HepG2 (cell line): ENCODE data around the gene ITLN2. TPM values are rescaled to one million over a fixed set of nuclear protein-coding genes. Genes with fewer than 3 reads are reported as not detected.

Experiments used
- ATAC-seq: fragments of 200-7000 bp; cut with Tn5 transposase; 3 replicates; pipeline ENCODE4 v1.9.1; 2020; ENCODE audit warnings: mild to moderate bottlenecking, moderate library complexity
- BruUV-seq: library from RNA; stranded (reverse); fragments of 400-500 nt; replicated peaks from 2 replicates; lab custom pipeline; 2021; lab: Mats Ljungman, UMichigan
- CTCF ChIA-PET: fragments of 300-600 bp; formaldehyde crosslinking; extraction: SDS; loops from one replicate; lab custom pipeline; 2021; ENCODE audit warnings: low total read pairs, inconsistent platforms, low intra/inter-chr PET ratio; lab: Yijun Ruan, JAX
- POLR2A ChIA-PET: fragments of 350-600 bp; sonication (Branson Sonifier 250); formaldehyde crosslinking; loops from one replicate; lab custom pipeline; 2020; ENCODE audit warnings: antibody characterized with exemption, inconsistent platforms; lab: Yijun Ruan, JAX
- DNase-seq: peaks from one replicate; pipeline ENCODE4 v3.0.0-alpha.2; 2015; ENCODE audit warnings: low spot score
- FAIRE-seq: peaks from 3 replicates; lab custom pipeline; 2011; peaks lifted over from hg19 to GRCh38; lab: Jason Lieb, UNC
- H2AFZ ChIP-seq: one replicate; pipeline ENCODE4 v1.6.1; 2011; ENCODE audit warnings: low read length, inconsistent platforms
- H3K27ac ChIP-seq: fragments of 300-600 bp; 3 replicates; pipeline ENCODE4 v1.8.0; 2011; ENCODE audit warnings: mixed run types, mild to moderate bottlenecking, mixed read lengths, low read length, inconsistent platforms; ENCODE audit not compliant: insufficient read depth; ENCODE audit errors: extremely low read length
- H3K27me3 ChIP-seq, 2 experiments: fragments of 200-600 bp in 1 of 2; 2 replicates in 1 of 2; 3 replicates in 1 of 2; pipeline versions ENCODE4 v1.6.0 to v1.8.0; 2011; ENCODE audit warnings: low read length in 2 of 2, mild to moderate bottlenecking in 2 of 2, moderate library complexity in 2 of 2, inconsistent platforms in 1 of 2; ENCODE audit not compliant: insufficient read depth in 2 of 2, control insufficient read depth in 1 of 2
- H3K36me3 ChIP-seq, 2 experiments: fragments of 200-600 bp in 1 of 2; replicated peaks in 1 of 2; 2 replicates in 1 of 2; 3 replicates in 1 of 2; pipeline versions ENCODE4 v1.5.1 to v1.8.0; 2011; ENCODE audit warnings: low read length in 2 of 2, inconsistent platforms in 1 of 2; ENCODE audit not compliant: insufficient read depth in 2 of 2, control insufficient read depth in 1 of 2
- H3K4me1 ChIP-seq: 2 replicates; pipeline ENCODE4 v1.5.1; 2012; ENCODE audit warnings: low read length, inconsistent platforms; ENCODE audit not compliant: insufficient read depth
- H3K4me2 ChIP-seq: 2 replicates; pipeline ENCODE4 v1.6.0; 2011; ENCODE audit warnings: low read depth, low read length, inconsistent platforms
- H3K4me3 ChIP-seq, 3 experiments: fragments of 200-600 bp in 1 of 3; sonication (generic), shearing (Covaris generic) in 1 of 3; replicated peaks in 1 of 3; 2 replicates each; pipeline ENCODE4 v1.5.1; 2011 to 2016; ENCODE audit warnings: low read length in 3 of 3, inconsistent platforms in 2 of 3, low read depth in 2 of 3, mild to moderate bottlenecking in 2 of 3, control low read depth in 1 of 3, mixed read lengths in 1 of 3; ENCODE audit not compliant: insufficient read depth in 1 of 3
- H3K79me2 ChIP-seq: one replicate; pipeline ENCODE4 v1.6.1; 2011; ENCODE audit warnings: low read length, inconsistent platforms; ENCODE audit not compliant: insufficient read depth
- H3K9ac ChIP-seq: 2 replicates; pipeline ENCODE4 v1.6.0; 2011; ENCODE audit warnings: mild to moderate bottlenecking, low read depth, low read length, inconsistent platforms; ENCODE audit not compliant: insufficient read depth
- H3K9me3 ChIP-seq: 2 replicates; pipeline ENCODE4 v1.5.1; 2012; ENCODE audit warnings: mild to moderate bottlenecking, low read length
- H4K20me1 ChIP-seq: 2 replicates; pipeline ENCODE4 v1.6.0; 2011; ENCODE audit warnings: inconsistent platforms, mild to moderate bottlenecking, low read length, moderate library complexity; ENCODE audit not compliant: insufficient read depth
- AFF4 ChIP-seq: sonication (generic); formaldehyde crosslinking; IDR thresholded peaks from 2 replicates; pipeline ENCODE4 v1.4.0; 2020; ENCODE audit warnings: missing genetic modification reagents
- MXD4 ChIP-seq: IDR thresholded peaks from 2 replicates; pipeline ENCODE4 v1.6.1; 2016; ENCODE audit warnings: mild to moderate bottlenecking, missing biosample characterization, missing genetic modification reagents
- NFE2L1 ChIP-seq: sonication (generic); formaldehyde crosslinking; IDR thresholded peaks from 2 replicates; pipeline ENCODE4 v1.4.0; 2020; ENCODE audit warnings: missing genetic modification reagents, mild to moderate bottlenecking, borderline replicate concordance
- PRPF4 ChIP-seq: fragments of 200-400 bp; formaldehyde crosslinking; IDR thresholded peaks from 2 replicates; pipeline ENCODE4 v1.6.1; 2016; ENCODE audit warnings: low read length, low read depth; ENCODE audit not compliant: poor library complexity, severe bottlenecking
- REXO4 ChIP-seq: sonication (generic); formaldehyde crosslinking; IDR thresholded peaks from 2 replicates; pipeline ENCODE4 v1.8.0; 2022; ENCODE audit warnings: missing genetic modification reagents, mild to moderate bottlenecking, borderline replicate concordance
- SAFB2 ChIP-seq: sonication (generic); formaldehyde crosslinking; IDR thresholded peaks from 2 replicates; pipeline ENCODE4 v1.5.1; 2020; ENCODE audit warnings: missing genetic modification reagents, low read depth, mild to moderate bottlenecking, borderline replicate concordance
- U2AF2 ChIP-seq: fragments of 200-400 bp; formaldehyde crosslinking; IDR thresholded peaks from 2 replicates; pipeline ENCODE4 v1.6.1; 2017; ENCODE audit warnings: low read depth, mild to moderate bottlenecking, low read length
- XRCC5 ChIP-seq: fragments of 200-400 bp; formaldehyde crosslinking; optimal IDR thresholded peaks from 2 replicates; pipeline ENCODE3; 2017; ENCODE audit warnings: mild to moderate bottlenecking, low read length
- ZFX ChIP-seq: sonication (generic); formaldehyde crosslinking; IDR thresholded peaks from 2 replicates; pipeline ENCODE4 v1.4.0; 2020; ENCODE audit warnings: mild to moderate bottlenecking, low read depth, missing genetic modification reagents, moderate library complexity
- ZNF180 ChIP-seq: sonication (generic); formaldehyde crosslinking; IDR thresholded peaks from 2 replicates; pipeline ENCODE4 v1.4.0; 2020; ENCODE audit warnings: low read depth, missing genetic modification reagents, borderline replicate concordance
- ZNF20 ChIP-seq: sonication (generic); formaldehyde crosslinking; IDR thresholded peaks from 2 replicates; pipeline ENCODE4 v1.4.0; 2020; ENCODE audit warnings: mild to moderate bottlenecking, moderate library complexity, missing genetic modification reagents
- ZNF33A ChIP-seq: sonication (generic); formaldehyde crosslinking; IDR thresholded peaks from 2 replicates; pipeline ENCODE4 v1.5.1; 2020; ENCODE audit warnings: missing genetic modification reagents, mild to moderate bottlenecking, moderate library complexity, borderline replicate concordance
- ZNF343 ChIP-seq: sonication (generic); formaldehyde crosslinking; IDR thresholded peaks from 2 replicates; pipeline ENCODE4 v1.4.0; 2020; ENCODE audit warnings: mild to moderate bottlenecking, missing genetic modification reagents
- ZNF747 ChIP-seq: sonication (generic); formaldehyde crosslinking; IDR thresholded peaks from 2 replicates; pipeline ENCODE4 v1.8.1; 2023; ENCODE audit warnings: missing genetic modification reagents, mild to moderate bottlenecking, borderline replicate concordance
- ZNF850 ChIP-seq: sonication (generic); formaldehyde crosslinking; conservative IDR thresholded peaks from 2 replicates; pipeline ENCODE4 v1.9.0; 2021; ENCODE audit warnings: mild to moderate bottlenecking, missing genetic modification reagents
- WGBS: methylation state at CpG from one replicate; pipeline ENCODE4 v1.1.6; 2017; ENCODE audit warnings: low lambda C conversion rate; 5-methylcytosine and 5-hydroxymethylcytosine counted together
- in situ Hi-C: cut with HindIII; loops from 2 replicates; pipeline ENCODE4 v1.10.0; 2017; ENCODE audit warnings: low pct_unique_long_range_greater_than_20kb; ENCODE audit not compliant: extremely low pct_ligation_motif_present
- intact Hi-C: fragments of 100-400 bp; cut with micrococcal nuclease; formaldehyde crosslinking; loops from one replicate; pipeline ENCODE4 v1.10.0; 2022; ENCODE audit not compliant: unreplicated experiment
- polyA plus RNA-seq, 8 experiments: library from polyadenylated mRNA; depleted of rRNA in 3 of 8; stranded (reverse) in 7 of 8; unstranded in 1 of 8; fragments of >200 nt; fragmentation: Illumina TruSeq in 4 of 8; extraction: Trizol in 4 of 8; gene quantifications; 2 replicates each; pipeline versions ENCODE4 v1.2.1 to v1.2.3, GENCODE V29; 2011 to 2016; ENCODE audit warnings: low read depth in 4 of 8, missing spikeins in 1 of 8, mixed read lengths in 1 of 8; ENCODE audit not compliant: insufficient read depth in 1 of 8
- total RNA-seq, 5 experiments: library from RNA; depleted of rRNA; stranded (reverse); fragments of >200 nt; fragmentation: Illumina TruSeq; extraction: Trizol; gene quantifications; 2 replicates each; pipeline ENCODE4 v1.2.3, GENCODE V29; 2016; ENCODE audit warnings: low read depth in 1 of 5
- TF ChIP-seq, protein P1 (sequence below): sonication (generic); formaldehyde crosslinking; IDR thresholded peaks from 2 replicates; pipeline ENCODE4 v1.5.0; 2020; ENCODE audit warnings: missing genetic modification reagents
- TF ChIP-seq, protein P2 (sequence below): sonication (generic); formaldehyde crosslinking; IDR thresholded peaks from 2 replicates; pipeline ENCODE4 v1.4.0; 2020; ENCODE audit warnings: missing genetic modification reagents; ENCODE audit errors: not compliant biosample characterization

ITLN2 gene
- total and polyA plus RNA-seq, 2 of the 13 experiments (the other 11 are each of a cell fraction or from before 2014, with no cell fraction given): not detected

- H3K27ac ChIP-seq: no peak overlapping the region
- BruUV-seq: no TSS peak
- POLR2A ChIA-PET: no interaction called here
Observed at GRCh38 chr1:160953030-160953429, 1.6 kb downstream of the ITLN2 start.

GRCh38 chr1:160952129-160952510, 2.5 kb downstream of the ITLN2 start:
- Histone ChIP-seq H3K27ac (no peak overlapping the region), H3K9me3 (no peaks in the 10 kb centered on the region), H3K36me3 (no peaks in the 10 kb centered on the region), H3K4me2 (no peak overlapping the region), H3K9ac (no peak overlapping the region), H3K4me1 (peaks cover 28% of the 10 kb centered on the region), H3K27me3 (peaks cover 1 to 4% of the 10 kb centered on the region in 2 experiments; a peak in 1 of 5 replicates), H4K20me1 (no peaks in the 10 kb centered on the region), H3K4me3 (no peak overlapping the region), H2AFZ (no peak overlapping the region), H3K79me2 (no peaks in the 10 kb centered on the region)
- CTCF ChIA-PET: interaction anchor here (2.2 to 2.6 kb wide), 2 partner anchors 117 to 225 kb away, joined by 7 to 18 read pairs; no protein-coding TSS in a partner anchor
- BruUV-seq: no TSS peak
- POLR2A ChIA-PET: no interaction called here
- WGBS: 36% methylated on average over 2 of the region's 2 CpGs
- ATAC-seq: no peak
- no peak for FAIRE-seq
- intact Hi-C loops (no loop called here), in situ Hi-C loops (loop anchor here (5.0 to 10.0 kb wide), 2 partner anchors 115 to 227 kb away; no protein-coding TSS in a partner anchor)
- no peak for DNase-seq
- no peak for TF ChIP-seq SAFB2 (CRISPR knock-in tag)
- no peak for TF ChIP-seq NFE2L1 (CRISPR knock-in tag)
- TF ChIP-seq MXD4 (CRISPR knock-in tag): no peak
- no peak for TF ChIP-seq ZNF343 (CRISPR knock-in tag)
- TF ChIP-seq, protein P1, sequence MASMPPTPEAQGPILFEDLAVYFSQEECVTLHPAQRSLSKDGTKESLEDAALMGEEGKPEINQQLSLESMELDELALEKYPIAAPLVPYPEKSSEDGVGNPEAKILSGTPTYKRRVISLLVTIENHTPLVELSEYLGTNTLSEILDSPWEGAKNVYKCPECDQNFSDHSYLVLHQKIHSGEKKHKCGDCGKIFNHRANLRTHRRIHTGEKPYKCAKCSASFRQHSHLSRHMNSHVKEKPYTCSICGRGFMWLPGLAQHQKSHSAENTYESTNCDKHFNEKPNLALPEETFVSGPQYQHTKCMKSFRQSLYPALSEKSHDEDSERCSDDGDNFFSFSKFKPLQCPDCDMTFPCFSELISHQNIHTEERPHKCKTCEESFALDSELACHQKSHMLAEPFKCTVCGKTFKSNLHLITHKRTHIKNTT (CRISPR knock-in tag): no peak
- TF ChIP-seq AFF4: no peak
- no peak for TF ChIP-seq ZFX (CRISPR knock-in tag)
- no peak for TF ChIP-seq ZNF180 (CRISPR knock-in tag)

More at GRCh38 chr1:160953030-160953429, 1.6 kb downstream of the ITLN2 start:
- DNase-seq (no peak), ATAC-seq (no peak), FAIRE-seq (no peak)
- no peaks in the 10 kb centered on the region for H3K9me3 ChIP-seq
- no peaks in the 10 kb centered on the region for H4K20me1 ChIP-seq
- WGBS: 3% methylated on average over 3 of the region's 3 CpGs
- peaks cover 28% of the 10 kb centered on the region for H3K4me1 ChIP-seq
- peaks cover 1 to 4% of the 10 kb centered on the region in 2 experiments; a peak in 1 of 5 replicates for H3K27me3 ChIP-seq
- no peak overlapping the region for H3K4me2 ChIP-seq
- H3K79me2 ChIP-seq: no peaks in the 10 kb centered on the region
- no peaks in the 10 kb centered on the region for H3K36me3 ChIP-seq
- intact Hi-C loops: no loop called here
- H2AFZ ChIP-seq: no peak overlapping the region
- H3K4me3 ChIP-seq: no peak overlapping the region
- TF ChIP-seq PRPF4 (no peak), U2AF2 (no peak), ZNF850 (CRISPR knock-in tag) (no peak), ZNF20 (no peak), ZNF33A (CRISPR knock-in tag) (no peak), XRCC5 (no peak), ZNF747 (CRISPR knock-in tag) (no peak), REXO4 (CRISPR knock-in tag) (no peak)
- TF ChIP-seq, protein P2, sequence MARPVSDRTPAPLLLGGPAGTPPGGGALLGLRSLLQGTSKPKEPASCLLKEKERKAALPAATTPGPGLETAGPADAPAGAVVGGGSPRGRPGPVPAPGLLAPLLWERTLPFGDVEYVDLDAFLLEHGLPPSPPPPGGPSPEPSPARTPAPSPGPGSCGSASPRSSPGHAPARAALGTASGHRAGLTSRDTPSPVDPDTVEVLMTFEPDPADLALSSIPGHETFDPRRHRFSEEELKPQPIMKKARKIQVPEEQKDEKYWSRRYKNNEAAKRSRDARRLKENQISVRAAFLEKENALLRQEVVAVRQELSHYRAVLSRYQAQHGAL (CRISPR knock-in tag): no peak
- in situ Hi-C loops: loop anchor here (5.0 to 10.0 kb wide), 2 partner anchors 116 to 228 kb away; no protein-coding TSS in a partner anchor
- CTCF ChIA-PET: interaction anchor here (2.2 kb wide), 1 partner anchor 226 kb away, joined by 7 read pairs; no protein-coding TSS in a partner anchor
- no peak overlapping the region for H3K9ac ChIP-seq
